ENCODE measurements around the gene TDRD10. TPM values are rescaled to one million over a fixed set of nuclear protein-coding genes. Genes with fewer than 3 reads are reported as not detected.
"Not testable (repeated sequence)": the region's sequence is repeated elsewhere in the genome, so short reads cannot be mapped to it uniquely, and the experiment has no call there.

TDRD10 gene
- total RNA-seq, 1 experiment from 2014 or later, result not detected

DNA sequence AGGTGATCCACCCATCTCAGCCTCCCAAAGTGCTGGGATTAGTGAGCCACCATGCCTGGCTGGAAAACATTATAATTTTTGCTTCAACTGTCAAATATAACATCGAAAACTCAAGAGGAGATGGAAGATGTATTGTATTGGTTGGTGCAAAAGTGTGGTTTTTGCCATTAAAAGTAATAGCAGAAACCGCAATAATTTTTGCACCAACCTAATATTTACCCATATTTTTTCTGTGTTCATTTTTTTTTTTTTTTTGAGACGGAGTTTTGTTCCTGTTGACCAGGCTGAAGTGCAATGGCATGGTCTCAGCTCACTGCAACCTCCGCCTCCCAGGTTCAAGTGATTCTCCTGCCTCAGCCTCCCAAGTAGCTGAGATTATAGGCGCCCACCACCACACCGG, 27.3 kb downstream of the TDRD10 start:
- no peak overlapping the region for H2AFZ ChIP-seq (ENCODE audit: low read length)
- H3K9ac ChIP-seq (ENCODE audit: low read length), result no peak overlapping the region
- CTCF ChIA-PET, result interaction anchor here (0.7 kb wide), 1 partner anchor 203 kb away, joined by 3 read pairs; no protein-coding TSS in a partner anchor
- no TSS peak for BruUV-seq (replicated peaks)
- no peak overlapping the region for H3K4me3 ChIP-seq (ENCODE audit: low read length)
- no peak overlapping the region for H3K4me2 ChIP-seq (ENCODE audit: low read length)
- no peak for DNase-seq
- H3K27ac ChIP-seq (ENCODE audit: low read length), result no peak overlapping the region
- POLR2A ChIA-PET (ENCODE audit: unreplicated experiment), result no interaction called here
- TF ChIP-seq EZH2 (IDR thresholded peaks at IDR 0.05; ENCODE audit: low read length, unreplicated experiment) (no peak), EZH2phosphoT487 (IDR thresholded peaks at IDR 0.05; ENCODE audit: borderline replicate concordance, low read length) (no peak)
- TF ChIP-seq, protein P1, sequence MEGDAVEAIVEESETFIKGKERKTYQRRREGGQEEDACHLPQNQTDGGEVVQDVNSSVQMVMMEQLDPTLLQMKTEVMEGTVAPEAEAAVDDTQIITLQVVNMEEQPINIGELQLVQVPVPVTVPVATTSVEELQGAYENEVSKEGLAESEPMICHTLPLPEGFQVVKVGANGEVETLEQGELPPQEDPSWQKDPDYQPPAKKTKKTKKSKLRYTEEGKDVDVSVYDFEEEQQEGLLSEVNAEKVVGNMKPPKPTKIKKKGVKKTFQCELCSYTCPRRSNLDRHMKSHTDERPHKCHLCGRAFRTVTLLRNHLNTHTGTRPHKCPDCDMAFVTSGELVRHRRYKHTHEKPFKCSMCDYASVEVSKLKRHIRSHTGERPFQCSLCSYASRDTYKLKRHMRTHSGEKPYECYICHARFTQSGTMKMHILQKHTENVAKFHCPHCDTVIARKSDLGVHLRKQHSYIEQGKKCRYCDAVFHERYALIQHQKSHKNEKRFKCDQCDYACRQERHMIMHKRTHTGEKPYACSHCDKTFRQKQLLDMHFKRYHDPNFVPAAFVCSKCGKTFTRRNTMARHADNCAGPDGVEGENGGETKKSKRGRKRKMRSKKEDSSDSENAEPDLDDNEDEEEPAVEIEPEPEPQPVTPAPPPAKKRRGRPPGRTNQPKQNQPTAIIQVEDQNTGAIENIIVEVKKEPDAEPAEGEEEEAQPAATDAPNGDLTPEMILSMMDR (conservative IDR thresholded peaks at IDR 0.05; ENCODE audit: low read depth, low read length), result no peak
- H3F3A ChIP-seq (ENCODE audit: low read length, unreplicated experiment), result no peaks in the 10 kb centered on the region
- no peaks in the 10 kb centered on the region for H4K20me1 ChIP-seq (ENCODE audit: low read length)
- intact Hi-C loops (cut with micrococcal nuclease), result no loop called here
- H3K36me3 ChIP-seq (ENCODE audit: low read depth, low read length), result no peaks in the 10 kb centered on the region
- H3K9me3 ChIP-seq (ENCODE audit: low read length), result no peaks in the 10 kb centered on the region
- ATAC-seq, result no peak
- H3K27me3 ChIP-seq (ENCODE audit: low read length), result no peaks in the 10 kb centered on the region
- no peaks in the 10 kb centered on the region for H3K79me2 ChIP-seq (ENCODE audit: low read length)
- H3K9me2 ChIP-seq (replicated peaks; ENCODE audit: low read length), result no peaks in the 10 kb centered on the region
- no peaks in the 10 kb centered on the region for H3K4me1 ChIP-seq (ENCODE audit: insufficient read depth, low read length)

DNA sequence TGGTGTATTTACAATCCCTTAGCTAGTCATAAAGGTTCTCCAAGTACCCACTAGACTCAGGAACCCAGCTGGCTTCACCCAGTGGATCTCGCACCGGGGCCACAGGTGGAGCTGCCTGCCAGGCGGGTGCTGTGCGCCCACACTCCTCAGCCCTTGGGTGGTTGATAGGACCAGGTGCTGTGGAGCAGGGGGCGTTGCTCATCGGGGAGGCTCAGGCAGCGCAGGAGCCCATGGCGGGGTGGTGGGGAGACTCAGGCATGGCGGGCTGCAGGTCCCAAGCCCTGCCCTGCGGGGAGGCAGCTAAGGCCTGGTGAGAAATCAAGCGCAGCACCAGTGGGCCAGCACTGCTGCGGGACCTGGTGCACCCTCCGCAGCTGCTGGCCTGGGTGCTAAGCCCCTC, 29.9 kb downstream of the TDRD10 start:
- intact Hi-C loops (cut with micrococcal nuclease), result loop anchor here (5.0 to 10.0 kb wide), 2 partner anchors 50 to 127 kb away; partner anchors contain the start of gene IL6R
- ATAC-seq; H3K4me3 ChIP-seq (ENCODE audit: low read length); H3K4me2 ChIP-seq (ENCODE audit: low read length); H4K20me1 ChIP-seq (ENCODE audit: low read length); H2AFZ ChIP-seq (ENCODE audit: low read length); POLR2A ChIA-PET (ENCODE audit: unreplicated experiment); H3K9ac ChIP-seq (ENCODE audit: low read length); H3K9me3 ChIP-seq (ENCODE audit: low read length); H3K36me3 ChIP-seq (ENCODE audit: low read depth, low read length); H3K27ac ChIP-seq (ENCODE audit: low read length); H3K9me2 ChIP-seq (replicated peaks; ENCODE audit: low read length); H3K4me1 ChIP-seq (ENCODE audit: insufficient read depth, low read length); H3K79me2 ChIP-seq (ENCODE audit: low read length); DNase-seq; BruUV-seq (replicated peaks); CTCF ChIA-PET; H3F3A ChIP-seq (ENCODE audit: low read length, unreplicated experiment): not testable (repeated sequence)
- peaks cover 17% of the 10 kb centered on the region for H3K27me3 ChIP-seq (ENCODE audit: low read length)

DNA sequence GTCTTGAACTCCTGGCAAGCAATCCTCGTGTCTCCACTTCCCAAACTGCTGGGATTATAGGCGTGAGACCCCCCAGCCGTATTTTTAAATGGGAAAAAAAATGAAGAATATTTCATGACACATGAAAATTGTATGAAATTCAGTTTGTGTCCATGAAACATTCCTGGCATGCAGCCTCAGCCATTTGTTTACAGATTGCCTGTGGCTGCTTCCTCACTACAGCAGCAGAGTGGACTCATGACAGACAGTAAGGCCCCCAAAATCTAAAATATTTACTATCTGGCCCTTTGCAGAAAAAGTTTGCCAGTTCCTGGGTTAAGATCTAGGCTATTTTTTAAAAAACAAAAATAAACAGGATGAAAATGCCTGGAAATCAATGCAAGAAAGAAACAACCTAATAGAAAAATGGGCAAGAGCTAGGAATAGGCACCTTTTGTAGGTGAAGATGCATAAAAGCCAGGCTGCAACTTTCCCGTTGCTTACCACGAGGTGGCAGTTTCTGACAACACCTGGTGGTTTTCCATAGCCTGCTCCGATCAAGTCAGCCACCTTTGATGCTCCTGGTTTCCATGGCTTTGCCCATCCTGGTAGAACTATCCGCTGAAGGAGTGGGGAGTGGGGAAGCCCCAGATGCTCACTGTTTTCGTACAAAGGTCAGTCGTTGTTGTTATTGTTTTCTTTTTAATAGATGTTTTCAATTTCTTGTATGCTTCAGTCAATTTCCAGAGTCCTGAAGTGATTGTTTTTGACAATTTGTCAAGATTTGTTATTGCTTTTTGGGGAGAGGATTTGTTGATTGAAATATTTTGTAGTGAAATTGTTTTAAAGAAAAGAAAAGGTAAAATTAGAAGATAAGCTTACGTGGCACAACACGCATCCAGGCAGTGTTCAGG, 32.2 kb downstream of the TDRD10 start:
- Histone ChIP-seq H2AFZ (ENCODE audit: low read length) (no peak overlapping the region), H4K20me1 (ENCODE audit: low read length) (no peaks in the 10 kb centered on the region), H3K4me2 (ENCODE audit: low read length) (no peak overlapping the region), H3K27me3 (ENCODE audit: low read length) (peaks cover 35% of the 10 kb centered on the region), H3K4me1 (ENCODE audit: insufficient read depth, low read length) (no peaks in the 10 kb centered on the region), H3K9me2 (replicated peaks; ENCODE audit: low read length) (no peaks in the 10 kb centered on the region), H3K9ac (ENCODE audit: low read length) (no peak overlapping the region), H3K4me3 (ENCODE audit: low read length) (no peak overlapping the region), H3K27ac (ENCODE audit: low read length) (no peak overlapping the region), H3F3A (ENCODE audit: low read length, unreplicated experiment) (no peaks in the 10 kb centered on the region), H3K79me2 (ENCODE audit: low read length) (no peaks in the 10 kb centered on the region), H3K36me3 (ENCODE audit: low read depth, low read length) (no peaks in the 10 kb centered on the region), H3K9me3 (ENCODE audit: low read length) (no peaks in the 10 kb centered on the region)
- TF ChIP-seq, protein P1 (conservative IDR thresholded peaks at IDR 0.05; ENCODE audit: low read depth, low read length), result peak; percentile 86
- no peak for TF ChIP-seq EZH2phosphoT487 (IDR thresholded peaks at IDR 0.05; ENCODE audit: borderline replicate concordance, low read length)
- ChIA-PET POLR2A (ENCODE audit: unreplicated experiment) (no interaction called here), CTCF (interaction anchor here (0.5 to 0.6 kb wide), 4 partner anchors 12 to 1191 kb away, joined by 3 to 5 read pairs (median 4); no protein-coding TSS in a partner anchor)
- intact Hi-C loops (cut with micrococcal nuclease), result loop anchor here (5.0 to 10.0 kb wide), 2 partner anchors 52 to 129 kb away; partner anchors contain the start of gene IL6R
- peak; percentile 76 for DNase-seq
- peak; percentile 92 for ATAC-seq
- BruUV-seq (replicated peaks), result no TSS peak
